Measurements from ENCODE around the gene FBP2. TPM values are rescaled to one million over a fixed set of nuclear protein-coding genes. Genes with fewer than 3 reads are reported as not detected.

FBP2 gene
- total and polyA plus RNA-seq, 2 of the 4 experiments (the other 2 are of a cell fraction) = not detected

DNA sequence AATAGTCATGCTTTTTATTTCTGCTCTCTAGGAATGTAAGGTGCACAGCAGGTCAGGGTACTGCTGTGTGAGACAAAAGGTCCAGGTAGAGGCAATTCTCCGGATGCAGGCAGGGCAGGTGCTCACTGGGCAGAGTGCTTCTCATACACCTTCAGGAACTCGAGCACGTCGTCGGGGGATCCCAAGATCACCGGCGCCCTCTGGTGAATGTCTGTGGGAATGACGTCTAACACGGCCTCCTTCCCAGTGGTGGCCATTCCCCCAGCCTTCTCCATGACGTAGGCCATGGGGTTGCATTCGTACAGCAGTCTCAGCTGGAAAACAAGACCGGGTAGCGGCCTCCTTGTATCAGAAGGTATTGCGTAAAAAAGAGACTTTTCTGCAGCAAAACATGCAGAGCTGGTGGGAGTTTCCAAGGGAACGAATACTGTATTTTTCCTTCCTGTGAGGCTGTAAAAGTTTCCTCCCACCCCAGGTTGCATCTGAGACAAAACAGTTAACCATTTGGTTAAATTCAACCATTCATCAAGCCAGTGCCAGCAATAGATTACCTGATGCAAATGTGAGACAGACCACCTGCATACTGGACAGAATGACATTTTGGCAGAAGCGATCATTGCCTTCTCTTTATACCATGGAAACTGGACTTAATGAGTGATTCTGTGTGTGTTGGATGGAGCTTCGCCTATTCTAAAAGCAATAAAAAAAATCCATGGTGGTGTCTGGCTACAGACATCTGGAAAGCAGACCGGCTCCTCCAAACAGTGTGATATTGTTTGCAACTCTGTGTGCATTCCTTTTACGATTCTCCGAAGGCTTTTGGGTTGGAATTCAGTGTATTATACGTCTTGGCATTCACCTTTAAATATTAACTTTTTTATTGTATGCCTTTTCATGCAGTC lies 9.9 kb upstream of the FBP2 start:
- Histone ChIP-seq H2BK15ac (ENCODE audit: low read depth, low read length) (no peak overlapping the region), H2BK5ac (ENCODE audit: low read depth, low read length, poor library complexity, severe bottlenecking) (no peak overlapping the region), H4K20me1 (ENCODE audit: insufficient read depth, low read length) (no peaks in the 10 kb centered on the region), H3K4me1 (ENCODE audit: control insufficient read depth, insufficient read depth, low read length) (no peaks in the 10 kb centered on the region), H3K9me3 (ENCODE audit: control insufficient read depth, insufficient read depth, low read length) (no peaks in the 10 kb centered on the region), H3K56ac (ENCODE audit: extremely low read depth, insufficient read depth, low read length) (no peak overlapping the region), H4K5ac (ENCODE audit: low read depth, low read length) (no peak overlapping the region), H2BK120ac (ENCODE audit: low read depth, low read length) (no peak overlapping the region), H3K27ac (ENCODE audit: insufficient read depth, low read length) (no peak overlapping the region), H3K27me3 (ENCODE audit: control insufficient read depth, insufficient read depth, low read length) (peaks cover 33% of the 10 kb centered on the region), H3K18ac (ENCODE audit: low read depth, low read length) (no peak overlapping the region), H3K4me2 (ENCODE audit: low read depth, low read length) (peak overlapping the region; percentile 46; the same call in 1 of the 2 replicates), H3K23ac (ENCODE audit: low read depth, low read length) (no peak overlapping the region), H3K36me3 (ENCODE audit: control insufficient read depth, insufficient read depth, low read length) (no peaks in the 10 kb centered on the region), H3K4ac (ENCODE audit: low read depth, low read length) (no peak overlapping the region), H3K14ac (replicated peaks; ENCODE audit: low read depth, low read length) (no peak overlapping the region), H2AK9ac (replicated peaks; ENCODE audit: low read depth, low read length, poor library complexity) (no peak overlapping the region), H3K9me1 (ENCODE audit: insufficient read depth, low read length) (no peaks in the 10 kb centered on the region), H3K79me1 (ENCODE audit: low read depth in 1 of 2, low read length in 2 of 2) (no peaks in the 10 kb centered on the region), H2AK5ac (ENCODE audit: low read depth, low read length) (no peak overlapping the region), H2BK20ac (ENCODE audit: low read depth, low read length) (no peak overlapping the region), H4K8ac (ENCODE audit: low read depth in 2 of 2, low read length in 2 of 2) (no peak overlapping the region), H4K91ac (ENCODE audit: insufficient read depth, low read depth, low read length) (no peak overlapping the region), H2AFZ (replicated peaks; ENCODE audit: low read length, poor library complexity) (peak overlapping the region; percentile 4), H3K9ac (ENCODE audit: low read depth, low read length) (no peak overlapping the region), H3K4me3 (ENCODE audit: insufficient read depth, low read depth, low read length) (no peak overlapping the region)
- peak; percentile 61 for DNase-seq
- in situ Hi-C loops (cut with MboI; ENCODE audit: low sequenced_read_pairs) (no loop called here), intact Hi-C loops (cut with micrococcal nuclease) (no loop called here), dilution Hi-C loops (cut with HindIII; ENCODE audit: low sequenced_read_pairs, unreplicated experiment) (no loop called here)
- ATAC-seq (ENCODE audit: low read depth) = peak; percentile 97
- 2% methylated on average over 6 of the region's 21 CpGs; no CpG with 5 or more reads in 1 of the 2 experiments for WGBS, 2 experiments (ENCODE audit: extremely low coverage in 2 of 2, insufficient read length in 1 of 2)
- POLR2A ChIA-PET (ENCODE audit: unreplicated experiment) = no interaction called here
- CTCF ChIA-PET = interaction anchor here (0.6 kb wide), 1 partner anchor 1470 kb away, joined by 6 read pairs; no protein-coding TSS in a partner anchor
- TF ChIP-seq POLR2A (IDR thresholded peaks at IDR 0.05; ENCODE audit: low read depth, low read length) = no peak
- no peak for TF ChIP-seq RFX5 (IDR thresholded peaks at IDR 0.05; ENCODE audit: low read depth, low read length)
- TF ChIP-seq RAD21 (IDR thresholded peaks at IDR 0.05; ENCODE audit: low read length) = peak; percentile 54
- TF ChIP-seq CEBPB (IDR thresholded peaks at IDR 0.05; ENCODE audit: low read depth, low read length) = peak; percentile 44
- TF ChIP-seq MAFK (IDR thresholded peaks at IDR 0.05; ENCODE audit: low read depth, low read length) = no peak
- TF ChIP-seq MXI1 (IDR thresholded peaks at IDR 0.05; ENCODE audit: borderline replicate concordance, low read depth, low read length) = no peak
- no peak for TF ChIP-seq RCOR1 (IDR thresholded peaks at IDR 0.05; ENCODE audit: insufficient replicate concordance, low read length)
- no peak for TF ChIP-seq CHD1 (IDR thresholded peaks at IDR 0.05; ENCODE audit: low read depth, low read length)
- TF ChIP-seq, protein P1, sequence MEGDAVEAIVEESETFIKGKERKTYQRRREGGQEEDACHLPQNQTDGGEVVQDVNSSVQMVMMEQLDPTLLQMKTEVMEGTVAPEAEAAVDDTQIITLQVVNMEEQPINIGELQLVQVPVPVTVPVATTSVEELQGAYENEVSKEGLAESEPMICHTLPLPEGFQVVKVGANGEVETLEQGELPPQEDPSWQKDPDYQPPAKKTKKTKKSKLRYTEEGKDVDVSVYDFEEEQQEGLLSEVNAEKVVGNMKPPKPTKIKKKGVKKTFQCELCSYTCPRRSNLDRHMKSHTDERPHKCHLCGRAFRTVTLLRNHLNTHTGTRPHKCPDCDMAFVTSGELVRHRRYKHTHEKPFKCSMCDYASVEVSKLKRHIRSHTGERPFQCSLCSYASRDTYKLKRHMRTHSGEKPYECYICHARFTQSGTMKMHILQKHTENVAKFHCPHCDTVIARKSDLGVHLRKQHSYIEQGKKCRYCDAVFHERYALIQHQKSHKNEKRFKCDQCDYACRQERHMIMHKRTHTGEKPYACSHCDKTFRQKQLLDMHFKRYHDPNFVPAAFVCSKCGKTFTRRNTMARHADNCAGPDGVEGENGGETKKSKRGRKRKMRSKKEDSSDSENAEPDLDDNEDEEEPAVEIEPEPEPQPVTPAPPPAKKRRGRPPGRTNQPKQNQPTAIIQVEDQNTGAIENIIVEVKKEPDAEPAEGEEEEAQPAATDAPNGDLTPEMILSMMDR (conservative IDR thresholded peaks at IDR 0.05; ENCODE audit: low read depth, low read length) = peak; percentile 60
- peak; percentile 48 for TF ChIP-seq SMC3 (IDR thresholded peaks at IDR 0.05; ENCODE audit: low read depth, low read length)
- no TSS peak for BruUV-seq (replicated peaks)

Data from IMR-90 (cell line).